Mesothelial cell of epicardium (in vitro differentiated cells): ENCODE results near the gene TCN1. TPM values are rescaled to one million over a fixed set of nuclear protein-coding genes. Genes with fewer than 3 reads are reported as not detected.

Experiments used
- DNase-seq, 2 experiments: peaks; one replicate each; pipeline ENCODE4 v3.0.0; 2021; ENCODE audit warnings: low spot score in 2 of 2; ENCODE audit not compliant: unreplicated experiment in 2 of 2
- H3K27ac Mint-ChIP-seq: 2 replicates; pipeline ENCODE4 v1.8.0; 2021; ENCODE audit warnings: mixed read lengths
- H3K27me3 Mint-ChIP-seq: 2 replicates; pipeline ENCODE4 v1.8.0; 2021; ENCODE audit warnings: low read depth, mixed read lengths
- H3K36me3 Mint-ChIP-seq: 2 replicates; pipeline ENCODE4 v1.8.0; 2021; ENCODE audit warnings: mixed read lengths
- H3K4me1 Mint-ChIP-seq: 2 replicates; pipeline ENCODE4 v1.8.0; 2021; ENCODE audit warnings: mixed read lengths
- H3K4me3 Mint-ChIP-seq: 2 replicates; pipeline ENCODE4 v1.8.0; 2021; ENCODE audit warnings: mild to moderate bottlenecking, moderate library complexity, mixed read lengths
- H3K9me3 Mint-ChIP-seq: 2 replicates; pipeline ENCODE4 v1.8.0; 2021; ENCODE audit warnings: mixed read lengths
- CTCF ChIP-seq: fragments of 200-600 bp; sonication (generic); IDR thresholded peaks from one replicate; pipeline ENCODE4 v1.5.0; 2021; ENCODE audit warnings: antibody characterized with exemption; ENCODE audit not compliant: unreplicated experiment
- total RNA-seq: library from RNA; stranded (reverse); gene quantifications from 3 replicates; pipeline ENCODE4 v1.2.1, GENCODE V29; 2021

TCN1 gene
- total RNA-seq, 1 donor from 2014 or later: not detected

GRCh38 chr11:59813364-59813763, 52.9 kb downstream of the TCN1 start:
- Mint-ChIP-seq H3K27ac (no peak overlapping the region), H3K9me3 (peaks cover 4% of the 10 kb centered on the region), H3K36me3 (no peaks in the 10 kb centered on the region), H3K27me3 (peaks cover 12% of the 10 kb centered on the region), H3K4me3 (no peak overlapping the region), H3K4me1 (peaks cover 11% of the 10 kb centered on the region)
- no peak for DNase-seq
- no peak for TF ChIP-seq CTCF

- Mint-ChIP-seq H3K36me3 (no peaks in the 10 kb centered on the region), H3K4me1 (peaks cover 11% of the 10 kb centered on the region), H3K27me3 (peaks cover 12% of the 10 kb centered on the region), H3K9me3 (peaks cover 4% of the 10 kb centered on the region), H3K4me3 (no peak overlapping the region), H3K27ac (no peak overlapping the region)
- DNase-seq: no peak
- no peak for TF ChIP-seq CTCF
Measured at GRCh38 chr11:59812220-59812619, 54.1 kb downstream of the TCN1 start.

- DNase-seq: no peak
- Mint-ChIP-seq H3K4me1 (peaks cover 11% of the 10 kb centered on the region), H3K27me3 (peaks cover 6% of the 10 kb centered on the region), H3K4me3 (peak overlapping the region; percentile 92), H3K27ac (peak overlapping the region; percentile 95), H3K36me3 (peaks cover 7% of the 10 kb centered on the region), H3K9me3 (peaks cover 4% of the 10 kb centered on the region)
- no peak for TF ChIP-seq CTCF
Measured at GRCh38 chr11:59810911-59811259, 55.4 kb downstream of the TCN1 start.

GRCh38 chr11:59810189-59810910, 55.9 kb downstream of the TCN1 start, which contains the start of gene MRPL16:
TSS of gene MRPL16 (minus strand) at chr11:59810778. CDS start at chr11:59810658, 120 bp downstream.
- H3K4me1 Mint-ChIP-seq: peaks cover 11% of the 10 kb centered on the region
- peaks cover 4% of the 10 kb centered on the region for H3K9me3 Mint-ChIP-seq
- peaks cover 6% of the 10 kb centered on the region for H3K27me3 Mint-ChIP-seq
- TF ChIP-seq CTCF: peak; percentile 15
- peaks cover 7% of the 10 kb centered on the region for H3K36me3 Mint-ChIP-seq
- DNase-seq: peak; percentile 73 to 91
- H3K4me3 Mint-ChIP-seq: peak within 1 kb of the TSS; percentile 92
- H3K27ac Mint-ChIP-seq: peak within 1 kb of the TSS; percentile 95

- no peak overlapping the region for H3K27ac Mint-ChIP-seq
- no peak for TF ChIP-seq CTCF
Measured at GRCh38 chr11:59807047-59807610, 59.2 kb downstream of the TCN1 start.

More at GRCh38 chr11:59807047-59807610, 59.2 kb downstream of the TCN1 start:
- Mint-ChIP-seq H3K27me3 (no peaks in the 10 kb centered on the region), H3K4me1 (peaks cover 11% of the 10 kb centered on the region), H3K4me3 (no peak overlapping the region), H3K9me3 (peaks cover 4% of the 10 kb centered on the region), H3K36me3 (peaks cover 7% of the 10 kb centered on the region)
- no peak for DNase-seq
